BJ (cell line): ENCODE results near the gene PSMB9. TPM values are rescaled to one million over a fixed set of nuclear protein-coding genes. Genes with fewer than 3 reads are reported as not detected.
"Not testable (repeated sequence)": the region's sequence is repeated elsewhere in the genome, so short reads cannot be mapped to it uniquely, and the experiment has no call there.

Experiments used
- CTCF ChIA-PET: fragments of 350-600 bp; formaldehyde crosslinking; extraction: SDS; loops from one replicate; lab custom pipeline; 2021; ENCODE audit warnings: antibody characterized with exemption, inconsistent platforms; lab: Yijun Ruan, JAX
- POLR2A ChIA-PET: fragments of 300-600 bp; sonication (Branson Sonifier 250); formaldehyde crosslinking; extraction: SDS; loops from one replicate; lab custom pipeline; 2021; ENCODE audit warnings: antibody characterized with exemption; lab: Charles Lee
- DNase-seq: peaks from one replicate; pipeline ENCODE4 v3.0.0-alpha.2; 2011; ENCODE audit warnings: low read depth
- H3K27me3 ChIP-seq: 2 replicates; pipeline ENCODE4 v1.6.0; 2011; ENCODE audit warnings: low read length; ENCODE audit not compliant: control insufficient read depth, insufficient read depth
- H3K36me3 ChIP-seq: 2 replicates; pipeline ENCODE4 v1.5.1; 2011; ENCODE audit warnings: low read length; ENCODE audit not compliant: control insufficient read depth, insufficient read depth
- H3K4me3 ChIP-seq: 2 replicates; pipeline ENCODE4 v1.5.1; 2011; ENCODE audit warnings: low read depth, mild to moderate bottlenecking, control low read depth, low read length
- polyA plus RNA-seq: library from polyadenylated mRNA; depleted of rRNA; stranded (reverse); fragments of >200 nt; gene quantifications from 2 replicates; pipeline ENCODE4 v1.2.3, GENCODE V29; 2011
- TF ChIP-seq, protein P1 (sequence below): IDR thresholded peaks from 2 replicates; pipeline ENCODE4 v1.5.1; 2011; ENCODE audit warnings: low read depth, mild to moderate bottlenecking, control low read depth, inconsistent platforms, low read length, moderate library complexity; ENCODE audit not compliant: insufficient read depth

The PSMB9 gene
- polyA plus RNA-seq, 1 experiment = 44.7 TPM

DNA sequence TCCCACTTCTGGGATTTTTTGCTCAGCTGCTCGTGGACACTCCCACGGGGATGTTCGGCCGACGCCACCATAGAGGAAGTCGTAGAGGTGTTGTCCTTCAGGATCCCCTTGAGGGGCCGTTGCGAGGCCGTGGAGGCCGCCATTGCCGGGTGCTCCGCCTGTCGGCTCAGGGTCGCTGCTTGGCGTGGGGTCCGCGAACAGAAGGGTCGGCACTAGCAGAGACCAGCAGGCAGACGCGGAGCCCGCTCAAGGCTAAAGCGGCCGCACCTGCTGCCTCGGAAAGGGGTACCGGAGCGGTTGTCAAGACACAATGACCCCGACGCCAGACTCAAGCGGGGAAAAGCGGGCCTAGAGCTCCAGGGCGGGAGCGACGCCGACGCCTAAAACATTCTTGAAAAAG is 25.7 kb downstream of the PSMB9 start:
- CTCF ChIA-PET = interaction anchor here (0.8 to 3.2 kb wide), 5 partner anchors 12 to 269 kb away, joined by 3 to 11 read pairs (median 5); partner anchors contain the start of genes PSMB9, TAP1 and TAP2

DNA sequence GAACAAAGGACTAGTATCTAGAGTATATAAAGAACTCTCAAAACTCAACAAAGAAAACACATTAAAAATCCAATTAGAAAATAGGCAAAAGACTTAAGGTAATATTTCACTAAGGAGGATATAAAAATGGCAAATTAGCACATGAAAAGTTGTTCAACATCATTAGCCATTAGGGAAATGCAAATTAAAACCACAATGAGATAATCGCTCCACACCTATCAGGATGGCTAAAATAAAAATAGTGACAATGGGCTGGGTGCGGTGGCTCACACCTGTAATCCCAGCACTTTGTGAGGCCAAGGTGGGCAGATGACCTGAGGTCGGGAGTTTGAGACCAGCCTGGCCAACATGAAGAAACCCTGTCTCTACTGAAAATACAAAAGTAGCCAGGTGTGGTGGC is 27.0 kb downstream of the PSMB9 start:
- CTCF ChIA-PET = interaction anchor here (0.7 to 1.7 kb wide), 3 partner anchors 13 to 58 kb away, joined by 3 to 7 read pairs (median 5); no protein-coding TSS in a partner anchor
- not testable (repeated sequence) for H3K36me3 ChIP-seq, DNase-seq, H3K4me3 ChIP-seq, H3K27me3 ChIP-seq
- POLR2A ChIA-PET = interaction anchor here (0.7 kb wide), 1 partner anchor 787 kb away, joined by 3 read pairs; no protein-coding TSS in a partner anchor

More for the DNA sequence above, 25.7 kb downstream of the PSMB9 start:
- Histone ChIP-seq H3K36me3 (no peaks in the 10 kb centered on the region), H3K4me3 (no peak overlapping the region), H3K27me3 (peaks cover 9% of the 10 kb centered on the region)
- TF ChIP-seq, protein P1, sequence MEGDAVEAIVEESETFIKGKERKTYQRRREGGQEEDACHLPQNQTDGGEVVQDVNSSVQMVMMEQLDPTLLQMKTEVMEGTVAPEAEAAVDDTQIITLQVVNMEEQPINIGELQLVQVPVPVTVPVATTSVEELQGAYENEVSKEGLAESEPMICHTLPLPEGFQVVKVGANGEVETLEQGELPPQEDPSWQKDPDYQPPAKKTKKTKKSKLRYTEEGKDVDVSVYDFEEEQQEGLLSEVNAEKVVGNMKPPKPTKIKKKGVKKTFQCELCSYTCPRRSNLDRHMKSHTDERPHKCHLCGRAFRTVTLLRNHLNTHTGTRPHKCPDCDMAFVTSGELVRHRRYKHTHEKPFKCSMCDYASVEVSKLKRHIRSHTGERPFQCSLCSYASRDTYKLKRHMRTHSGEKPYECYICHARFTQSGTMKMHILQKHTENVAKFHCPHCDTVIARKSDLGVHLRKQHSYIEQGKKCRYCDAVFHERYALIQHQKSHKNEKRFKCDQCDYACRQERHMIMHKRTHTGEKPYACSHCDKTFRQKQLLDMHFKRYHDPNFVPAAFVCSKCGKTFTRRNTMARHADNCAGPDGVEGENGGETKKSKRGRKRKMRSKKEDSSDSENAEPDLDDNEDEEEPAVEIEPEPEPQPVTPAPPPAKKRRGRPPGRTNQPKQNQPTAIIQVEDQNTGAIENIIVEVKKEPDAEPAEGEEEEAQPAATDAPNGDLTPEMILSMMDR = no peak
- DNase-seq = no peak
- POLR2A ChIA-PET = no interaction called here

DNA sequence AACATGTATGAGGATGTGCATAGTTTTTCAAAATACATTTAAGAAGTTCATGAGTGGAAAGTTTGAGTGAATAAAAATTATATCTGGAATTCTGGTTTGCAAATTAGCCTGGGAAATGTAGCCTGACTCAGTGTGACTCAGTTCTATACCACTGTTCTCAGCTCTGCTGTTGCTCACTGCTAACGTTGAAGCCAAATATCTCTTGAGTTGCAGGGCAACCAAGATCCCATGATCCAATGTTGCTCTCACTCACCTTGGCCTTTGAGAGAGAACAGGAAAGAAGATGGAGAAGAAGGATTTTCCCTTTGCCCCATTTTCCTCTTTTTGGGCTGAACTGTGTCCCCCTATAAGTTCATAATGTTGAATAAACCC is 28.9 kb downstream of the PSMB9 start:
- POLR2A ChIA-PET = no interaction called here
- DNase-seq = no peak
- H3K36me3 ChIP-seq = no peaks in the 10 kb centered on the region
- CTCF ChIA-PET = interaction anchor here (0.6 to 2.4 kb wide), 8 partner anchors 12 to 1694 kb away, joined by 3 to 12 read pairs (median 4); partner anchors contain the start of gene TAP2
- peaks cover 9% of the 10 kb centered on the region for H3K27me3 ChIP-seq
- no peak overlapping the region for H3K4me3 ChIP-seq
- TF ChIP-seq, protein P1 = no peak

DNA sequence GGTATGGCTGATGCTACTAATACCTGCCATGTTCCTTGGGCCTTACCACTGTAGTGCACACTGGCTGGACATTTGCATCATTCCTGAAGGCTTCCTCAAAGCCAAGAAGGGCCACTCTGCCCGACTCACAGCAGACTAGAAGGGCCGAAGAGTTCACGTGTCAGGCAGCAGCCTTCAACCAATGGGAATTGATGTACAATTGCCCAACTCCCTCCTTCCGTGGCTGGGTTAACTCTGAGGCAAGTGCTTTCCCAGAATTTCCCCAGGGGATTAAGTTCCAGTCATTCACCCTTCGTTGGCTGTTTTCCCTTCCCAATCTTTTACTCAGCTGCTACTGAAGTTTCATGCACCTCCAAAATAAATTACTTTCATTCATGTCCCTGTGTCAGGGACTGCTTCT is 29.8 kb downstream of the PSMB9 start:
- Histone ChIP-seq H3K27me3 (peaks cover 9% of the 10 kb centered on the region), H3K36me3 (no peaks in the 10 kb centered on the region), H3K4me3 (no peak overlapping the region)
- no peak for DNase-seq
- TF ChIP-seq, protein P1 = no peak
- CTCF ChIA-PET = interaction anchor here (0.5 to 2.4 kb wide), 5 partner anchors 16 to 101 kb away, joined by 3 to 10 read pairs (median 4); partner anchors contain the start of gene HLA-DMA
- POLR2A ChIA-PET = no interaction called here

DNA sequence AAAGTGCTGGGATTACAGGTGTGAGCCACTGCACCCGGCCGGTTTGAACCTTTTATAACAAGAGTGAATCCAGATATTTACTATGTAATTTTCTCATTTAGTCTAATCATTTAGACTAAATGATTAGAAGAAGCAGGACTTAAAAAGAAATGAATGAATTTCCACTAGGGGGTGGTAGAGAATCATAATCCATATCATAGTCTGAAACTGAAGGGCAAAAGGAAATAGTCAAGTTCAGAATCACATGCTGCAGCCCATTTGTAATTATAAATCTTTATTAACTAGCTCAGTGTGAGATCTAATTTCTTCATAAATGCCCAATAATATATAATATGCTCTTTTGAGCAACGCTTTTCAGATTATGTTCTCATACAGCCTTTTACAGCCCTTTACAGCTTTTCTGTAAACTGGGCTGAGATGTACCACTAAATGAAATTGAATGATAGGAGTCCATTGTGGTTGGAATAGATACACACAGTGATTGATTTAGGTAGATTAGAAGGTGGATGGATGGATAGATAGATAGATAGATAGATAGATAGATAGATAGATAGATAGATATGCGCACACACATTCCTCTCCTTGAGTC is 31.8 kb downstream of the PSMB9 start:
- H3K36me3 ChIP-seq = no peaks in the 10 kb centered on the region
- peak; percentile 16 for DNase-seq
- no peak overlapping the region for H3K4me3 ChIP-seq
- ChIA-PET CTCF (interaction anchor here (0.7 to 4.5 kb wide), 29 partner anchors 9 to 196 kb away, joined by 3 to 66 read pairs (median 4); partner anchors contain the start of genes HLA-DMA and PSMB9), POLR2A (no interaction called here)
- no peaks in the 10 kb centered on the region for H3K27me3 ChIP-seq
- TF ChIP-seq, protein P1 = peak; percentile 45
